ENCODE measurements around the gene MRPL37.

- TF ChIP-seq HMGXB4 (CRISPR knock-in tag; IDR thresholded peaks at IDR 0.05; ENCODE audit: borderline replicate concordance) (no peak), PHF8 (IDR thresholded peaks at IDR 0.05; ENCODE audit: borderline replicate concordance, low read depth) (no peak), RNF2 (IDR thresholded peaks at IDR 0.05; ENCODE audit: borderline replicate concordance, low read depth) (no peak), EHF (CRISPR knock-in tag; IDR thresholded peaks at IDR 0.05) (no peak), REST (IDR thresholded peaks at IDR 0.05) (no peak), CEBPB (IDR thresholded peaks at IDR 0.05) (no peak)
These were observed 65.7 kb downstream of the MRPL37 start for GRCh38 chr1:54265659-54266058.
